Neural cell (in vitro differentiated cells): ENCODE data around the gene KCNJ6.

ENCODE experiments used
- CTCF ChIP-seq: fragments of 450-650 bp; IDR thresholded peaks from 2 replicates; pipeline ENCODE4 v1.5.1; 2014; ENCODE audit warnings: antibody characterized with exemption, mild to moderate bottlenecking, moderate library complexity; ENCODE audit not compliant: poor library complexity, severe bottlenecking
- EP300 ChIP-seq: fragments of 450-650 bp; conservative IDR thresholded peaks from 2 replicates; pipeline ENCODE4 v1.6.1; 2014; ENCODE audit warnings: antibody characterized with exemption, mild to moderate bottlenecking, moderate library complexity; ENCODE audit not compliant: poor library complexity, severe bottlenecking
- EZH2 ChIP-seq: fragments of 200-600, 300-800 bp; shearing (Covaris generic), sonication (generic); IDR thresholded peaks from 2 replicates; pipeline ENCODE4 v1.6.1; 2014; ENCODE audit warnings: antibody characterized with exemption, low read length, borderline replicate concordance, mild to moderate bottlenecking; ENCODE audit not compliant: insufficient read depth, poor library complexity, severe bottlenecking
- MXI1 ChIP-seq: fragments of 450-650 bp; conservative IDR thresholded peaks from 2 replicates; pipeline ENCODE4 v1.6.1; 2014; ENCODE audit warnings: antibody characterized with exemption, mild to moderate bottlenecking; ENCODE audit not compliant: poor library complexity, severe bottlenecking
- POLR2AphosphoS5 ChIP-seq: IDR thresholded peaks from 2 replicates; pipeline ENCODE4 v1.6.1; 2012
- REST ChIP-seq: IDR thresholded peaks from 2 replicates; pipeline ENCODE4 v1.6.1; 2012; ENCODE audit warnings: borderline replicate concordance
- SMC3 ChIP-seq: fragments of 450-650 bp; conservative IDR thresholded peaks from 2 replicates; pipeline ENCODE4 v1.6.1; 2014; ENCODE audit warnings: antibody characterized with exemption, mild to moderate bottlenecking, moderate library complexity; ENCODE audit not compliant: poor library complexity
- TAF1 ChIP-seq: IDR thresholded peaks from 2 replicates; pipeline ENCODE4 v1.6.1; 2012; ENCODE audit warnings: low read depth

GRCh38 chr21:37606549-37606948, 309.7 kb downstream of the KCNJ6 start:
- TF ChIP-seq CTCF (no peak), SMC3 (no peak), EP300 (no peak), REST (no peak), POLR2AphosphoS5 (no peak), EZH2 (no peak), MXI1 (no peak), TAF1 (no peak)
